ENCODE results near the gene POC1B.

POC1B gene

DNA sequence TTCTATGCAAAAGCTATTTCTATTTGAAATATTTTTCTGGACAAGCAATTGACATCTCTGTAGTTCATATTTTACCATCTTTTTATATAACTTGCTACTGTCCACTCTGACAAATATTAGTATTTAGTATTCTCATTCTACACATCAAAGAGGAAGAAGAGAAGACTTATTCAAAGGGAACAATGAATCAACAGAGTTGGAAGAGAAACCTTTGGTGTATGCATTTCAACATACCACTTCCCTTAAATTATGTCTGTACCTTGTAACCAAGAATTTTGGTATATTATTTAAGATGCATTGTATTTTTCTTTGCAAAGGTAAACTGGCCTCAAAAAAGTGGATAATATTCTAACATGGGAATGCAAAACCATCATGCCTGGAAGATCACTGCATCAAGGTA lies 101.5 kb downstream of the POC1B start:
- Mint-ChIP-seq H3K27me3 (no peaks in the 10 kb centered on the region), H3K27ac (no peak overlapping the region), H3K4me1 (peaks cover 36% of the 10 kb centered on the region), H3K36me3 (peaks cover 53% of the 10 kb centered on the region), H3K4me3 (no peak overlapping the region), H3K9me3 (peaks cover 2% of the 10 kb centered on the region)
- DNase-seq, result no peak
- CTCF ChIA-PET, result interaction anchor here (0.7 kb wide), 1 partner anchor 461 kb away, joined by 4 read pairs; no protein-coding TSS in a partner anchor

DNA sequence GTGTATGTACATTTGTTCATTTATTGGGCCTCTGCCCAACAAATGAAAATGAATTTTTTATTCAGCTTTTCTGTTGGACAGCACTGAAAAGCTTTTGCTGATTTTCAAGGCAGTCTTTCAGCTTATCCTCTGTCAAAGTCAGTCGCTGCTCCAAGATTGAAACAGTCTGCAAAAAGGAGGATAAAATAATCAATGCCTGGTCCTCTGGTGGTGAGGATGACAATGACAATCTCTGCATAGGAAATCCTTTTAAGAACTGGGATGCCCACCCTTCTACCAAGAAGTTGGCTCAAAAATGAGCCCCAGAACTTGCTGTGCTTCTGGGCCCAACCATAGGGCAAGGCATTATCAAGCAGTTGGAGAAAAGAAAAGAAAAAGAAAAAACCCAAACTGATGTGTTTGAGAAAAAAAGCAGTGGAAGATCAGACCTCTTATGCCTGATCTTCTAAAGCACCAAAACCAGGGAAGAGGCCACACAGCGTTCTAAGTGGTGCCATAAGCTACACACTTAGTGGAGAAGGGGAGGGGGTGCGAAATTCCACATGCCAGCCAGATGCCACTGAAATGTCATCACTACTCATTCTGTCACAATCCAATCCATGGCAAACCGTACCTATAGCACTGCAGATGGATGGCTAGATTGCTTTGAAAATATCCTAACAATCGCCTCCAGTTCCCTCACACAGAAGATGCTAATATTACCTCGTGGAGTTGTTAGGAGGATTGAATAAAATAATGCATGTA lies 104.6 kb downstream of the POC1B start:
- CTCF ChIA-PET, result no interaction called here
- Mint-ChIP-seq H3K4me1 (peaks cover 10% of the 10 kb centered on the region), H3K4me3 (no peak overlapping the region), H3K27me3 (no peaks in the 10 kb centered on the region), H3K9me3 (no peaks in the 10 kb centered on the region), H3K36me3 (peaks cover 43% of the 10 kb centered on the region), H3K27ac (no peak overlapping the region)
- DNase-seq, result no peak

DNA sequence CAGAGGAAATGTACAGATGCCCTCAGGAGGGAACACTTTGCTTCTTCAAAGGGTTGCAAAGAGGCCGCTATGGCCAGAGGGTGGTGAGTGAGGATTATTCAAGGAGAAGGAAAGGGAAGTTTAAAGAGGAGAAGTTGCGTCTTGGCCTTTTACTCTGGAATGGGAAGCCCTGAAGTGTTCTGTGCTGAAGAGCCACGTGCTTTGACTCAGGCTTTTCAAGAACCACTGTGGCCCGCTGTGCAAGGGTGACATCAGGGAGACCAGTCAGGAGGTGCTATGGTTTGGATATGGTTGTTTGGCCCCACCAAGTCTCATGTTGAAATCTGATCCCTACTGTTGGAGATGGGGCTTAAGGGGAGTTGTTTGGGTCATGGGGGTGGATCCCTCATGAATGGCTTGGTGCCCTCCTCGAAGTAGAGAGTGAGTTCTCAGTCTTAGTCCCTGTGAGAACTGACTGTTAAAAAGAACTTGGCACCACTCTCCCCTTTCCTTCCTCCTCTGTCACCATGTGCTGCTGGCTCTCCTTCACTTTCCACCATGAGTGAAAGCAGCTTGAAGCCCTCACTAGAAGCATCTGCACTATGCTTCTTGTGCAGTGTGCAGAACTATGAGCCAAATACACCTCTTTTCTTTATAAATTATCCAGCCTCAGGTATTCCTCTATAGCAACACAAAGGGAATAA lies 107.5 kb downstream of the POC1B start:
- Mint-ChIP-seq H3K27me3 (no peaks in the 10 kb centered on the region), H3K4me3 (no peak overlapping the region), H3K9me3 (no peaks in the 10 kb centered on the region), H3K27ac (no peak overlapping the region), H3K4me1 (peaks cover 5% of the 10 kb centered on the region), H3K36me3 (peaks cover 25% of the 10 kb centered on the region)
- CTCF ChIA-PET, result no interaction called here
- no peak for DNase-seq

DNA sequence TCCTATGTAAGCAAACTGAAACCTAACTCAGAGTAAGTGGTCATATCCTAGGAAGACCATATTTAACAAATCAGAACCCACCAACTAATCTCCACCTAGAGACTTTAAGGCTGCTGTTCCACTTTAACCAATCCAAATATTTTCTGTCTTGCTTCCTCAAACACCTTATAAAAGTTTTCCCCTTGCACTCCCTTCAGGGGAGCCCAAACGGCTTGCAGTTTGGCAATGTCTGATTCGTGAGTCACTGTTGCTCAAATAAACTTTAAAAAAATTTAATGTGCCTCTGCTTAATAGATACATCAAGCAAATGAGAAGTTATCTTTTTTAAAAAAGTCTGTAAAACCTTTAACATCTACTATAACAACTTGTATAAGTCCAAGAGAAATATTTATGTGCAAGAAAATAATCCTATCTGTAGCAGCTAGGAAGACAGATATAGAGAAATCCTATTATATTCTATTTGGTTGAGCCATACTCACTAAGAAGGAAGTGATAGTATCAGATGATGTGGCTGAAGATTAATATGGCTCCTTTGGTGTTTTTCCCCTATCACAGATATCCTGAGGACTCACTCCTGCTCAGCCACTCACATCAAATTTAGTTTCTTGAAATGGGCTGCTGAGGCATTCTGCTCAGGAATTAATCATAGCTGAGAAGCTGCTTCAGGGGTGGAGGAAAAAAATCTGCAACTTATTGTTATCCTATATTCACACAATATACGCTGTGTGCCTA lies 108.4 kb downstream of the POC1B start:
- H3K4me1 Mint-ChIP-seq, result peaks cover 5% of the 10 kb centered on the region
- H3K36me3 Mint-ChIP-seq, result peaks cover 24% of the 10 kb centered on the region
- no peak overlapping the region for H3K4me3 Mint-ChIP-seq
- CTCF ChIA-PET, result no interaction called here
- H3K27me3 Mint-ChIP-seq, result no peaks in the 10 kb centered on the region
- no peak overlapping the region for H3K27ac Mint-ChIP-seq
- no peaks in the 10 kb centered on the region for H3K9me3 Mint-ChIP-seq
- no peak for DNase-seq

DNA sequence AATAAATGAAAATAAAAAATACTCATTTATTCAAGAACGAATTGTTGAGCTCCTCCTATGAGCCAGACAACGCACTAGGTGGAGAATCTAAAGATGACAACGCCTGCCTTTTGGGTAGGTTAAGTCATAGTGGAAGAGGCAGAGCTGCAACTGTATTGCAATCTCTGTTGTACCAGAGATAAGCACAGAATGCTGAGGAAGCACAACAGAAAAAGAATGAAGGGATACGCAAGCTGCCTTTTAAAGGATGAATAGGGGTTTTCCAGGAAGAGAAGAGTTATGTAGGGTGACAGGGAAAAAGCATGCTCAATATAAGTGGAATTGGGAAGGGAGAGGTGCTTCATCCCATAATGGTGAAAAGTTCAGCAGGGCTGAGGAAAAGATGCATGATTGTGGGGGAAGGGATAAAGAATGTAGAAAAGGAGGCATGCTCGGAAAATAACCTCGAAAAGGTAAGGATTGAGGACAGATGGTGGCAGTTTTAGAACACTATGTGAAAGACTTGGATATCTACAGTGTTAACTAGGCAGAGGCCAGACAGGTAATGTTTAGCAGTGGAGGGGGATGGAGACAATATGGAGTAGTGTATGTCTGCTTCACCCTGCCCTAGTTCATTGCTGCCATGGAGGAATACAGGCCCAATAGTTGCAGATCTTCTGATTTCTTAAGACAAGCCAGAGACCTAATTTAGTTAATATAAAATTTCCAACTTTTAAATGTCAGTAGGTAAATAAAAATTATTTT lies 109.6 kb downstream of the POC1B start:
- no peak for DNase-seq
- CTCF ChIA-PET, result no interaction called here
- Mint-ChIP-seq H3K4me1 (no peaks in the 10 kb centered on the region), H3K9me3 (no peaks in the 10 kb centered on the region), H3K36me3 (peaks cover 21% of the 10 kb centered on the region), H3K4me3 (no peak overlapping the region), H3K27me3 (no peaks in the 10 kb centered on the region), H3K27ac (no peak overlapping the region)

DNA sequence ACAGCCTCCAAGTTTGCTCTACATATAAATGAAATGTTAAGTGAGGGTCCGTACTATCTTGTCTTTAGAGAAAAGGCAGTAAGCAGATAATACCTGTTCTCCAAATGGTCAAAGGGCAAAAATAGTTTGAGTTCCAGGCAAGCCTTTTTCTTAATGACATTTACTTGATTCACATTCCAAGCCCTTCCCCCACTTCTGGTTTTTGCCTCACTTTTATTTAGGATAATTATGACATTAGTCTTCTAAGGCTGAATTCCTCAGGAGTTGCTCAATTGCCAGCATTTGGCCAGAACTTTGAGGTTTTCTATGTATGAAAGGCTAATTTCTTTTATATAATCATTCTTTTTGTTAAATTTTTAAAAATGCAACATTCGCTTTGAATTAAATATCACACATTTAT lies 111.0 kb downstream of the POC1B start:
- Mint-ChIP-seq H3K9me3 (no peaks in the 10 kb centered on the region), H3K27me3 (no peaks in the 10 kb centered on the region), H3K27ac (no peak overlapping the region), H3K4me1 (no peaks in the 10 kb centered on the region), H3K4me3 (no peak overlapping the region), H3K36me3 (peaks cover 14% of the 10 kb centered on the region)
- DNase-seq, result no peak
- CTCF ChIA-PET, result no interaction called here

DNA sequence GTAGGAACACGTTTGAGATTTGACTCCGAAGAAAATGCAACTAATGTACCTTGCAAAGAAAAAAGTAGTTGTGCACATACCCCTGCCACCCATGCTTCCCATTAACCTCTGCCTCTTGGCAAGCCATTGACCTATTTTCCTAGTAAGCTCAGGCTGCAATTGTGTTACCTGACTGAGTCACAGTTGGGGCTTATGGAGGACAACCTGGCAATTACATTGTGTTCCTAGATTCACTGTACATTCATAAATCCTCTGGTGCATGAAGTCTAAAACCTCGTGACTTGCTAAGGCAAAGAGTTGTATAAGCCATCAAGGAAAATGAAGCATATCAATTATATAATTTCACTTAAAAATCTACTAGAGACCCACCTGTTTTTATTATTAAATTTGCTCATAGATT lies 111.5 kb downstream of the POC1B start:
- Mint-ChIP-seq H3K27me3 (no peaks in the 10 kb centered on the region), H3K4me1 (no peaks in the 10 kb centered on the region), H3K27ac (no peak overlapping the region), H3K4me3 (no peak overlapping the region), H3K36me3 (peaks cover 14% of the 10 kb centered on the region), H3K9me3 (no peaks in the 10 kb centered on the region)
- no peak for DNase-seq
- CTCF ChIA-PET, result no interaction called here

DNA sequence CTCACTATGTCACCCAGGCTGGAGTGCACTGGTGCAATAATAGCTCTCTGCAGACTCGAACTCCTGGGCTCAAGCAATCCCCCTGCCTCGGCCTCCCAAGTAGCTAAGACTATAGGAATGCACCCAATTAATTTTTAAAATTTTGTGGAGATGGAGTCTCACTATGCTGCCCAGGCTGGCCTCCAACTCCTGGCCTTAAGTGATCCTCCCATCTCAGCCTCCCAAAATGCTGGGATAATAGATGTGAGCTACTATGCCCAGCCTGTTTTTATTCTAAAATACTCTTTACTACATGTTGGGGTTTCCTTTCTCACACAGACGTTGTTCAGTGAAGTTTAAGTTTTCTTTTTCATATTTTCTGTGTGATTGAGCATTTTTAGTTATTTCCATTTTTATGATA lies 112.6 kb downstream of the POC1B start:
- CTCF ChIA-PET, result interaction anchor here (1.0 kb wide), 1 partner anchor 10 kb away, joined by 5 read pairs; no protein-coding TSS in a partner anchor
- no peak for DNase-seq
- Mint-ChIP-seq H3K27ac (no peak overlapping the region), H3K36me3 (peaks cover 9% of the 10 kb centered on the region), H3K4me3 (no peak overlapping the region), H3K4me1 (no peaks in the 10 kb centered on the region), H3K27me3 (no peaks in the 10 kb centered on the region), H3K9me3 (no peaks in the 10 kb centered on the region)

DNA sequence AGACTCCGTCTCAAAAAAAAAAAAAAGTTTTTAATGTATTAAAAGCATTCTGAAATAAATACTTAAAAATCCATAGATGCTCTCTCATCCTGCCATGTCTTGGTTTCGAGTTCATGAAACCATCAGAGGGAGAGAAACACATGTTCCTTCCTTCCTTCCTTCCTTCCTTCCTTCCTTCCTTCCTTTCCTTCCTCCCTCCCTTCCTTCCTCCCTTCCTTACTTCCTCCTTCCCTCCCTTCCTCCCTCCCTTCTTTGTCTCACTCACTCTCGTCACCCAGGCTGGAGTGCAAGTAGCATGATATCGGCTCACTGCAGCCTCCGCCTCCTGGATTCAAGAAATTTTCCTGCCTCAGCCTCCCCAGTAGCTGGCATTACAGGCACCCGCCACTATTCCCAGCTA lies 113.2 kb downstream of the POC1B start:
- peaks cover 2% of the 10 kb centered on the region for H3K9me3 Mint-ChIP-seq
- peaks cover 9% of the 10 kb centered on the region for H3K36me3 Mint-ChIP-seq
- no peak overlapping the region for H3K4me3 Mint-ChIP-seq
- CTCF ChIA-PET, result interaction anchor here (1.0 kb wide), 1 partner anchor 9 kb away, joined by 5 read pairs; no protein-coding TSS in a partner anchor
- no peak overlapping the region for H3K27ac Mint-ChIP-seq
- DNase-seq, result no peak
- no peaks in the 10 kb centered on the region for H3K27me3 Mint-ChIP-seq
- no peaks in the 10 kb centered on the region for H3K4me1 Mint-ChIP-seq

DNA sequence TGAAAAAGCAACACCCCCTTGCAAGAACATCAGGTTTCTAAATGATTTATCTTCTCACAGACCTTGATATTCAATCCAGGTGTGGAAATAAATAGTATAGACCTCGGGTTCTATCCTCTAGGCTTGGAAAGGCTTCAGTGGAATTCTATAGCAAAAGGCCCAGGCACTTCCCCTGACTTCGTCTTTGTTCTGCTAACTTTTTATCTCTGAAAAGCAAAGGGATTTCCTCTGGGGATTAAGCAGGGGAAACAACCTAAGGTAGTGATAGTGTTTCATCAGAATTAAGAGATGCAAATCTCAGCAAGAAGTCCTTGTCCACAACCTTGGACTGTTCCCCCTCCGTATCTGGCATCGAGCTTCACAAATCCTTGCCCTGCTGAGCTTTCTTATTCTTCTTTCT lies 114.0 kb downstream of the POC1B start:
- Mint-ChIP-seq H3K4me3 (no peak overlapping the region), H3K36me3 (peaks cover 9% of the 10 kb centered on the region), H3K27ac (no peak overlapping the region), H3K4me1 (no peaks in the 10 kb centered on the region), H3K27me3 (no peaks in the 10 kb centered on the region), H3K9me3 (peaks cover 2% of the 10 kb centered on the region)
- CTCF ChIA-PET, result no interaction called here
- DNase-seq, result no peak

DNA sequence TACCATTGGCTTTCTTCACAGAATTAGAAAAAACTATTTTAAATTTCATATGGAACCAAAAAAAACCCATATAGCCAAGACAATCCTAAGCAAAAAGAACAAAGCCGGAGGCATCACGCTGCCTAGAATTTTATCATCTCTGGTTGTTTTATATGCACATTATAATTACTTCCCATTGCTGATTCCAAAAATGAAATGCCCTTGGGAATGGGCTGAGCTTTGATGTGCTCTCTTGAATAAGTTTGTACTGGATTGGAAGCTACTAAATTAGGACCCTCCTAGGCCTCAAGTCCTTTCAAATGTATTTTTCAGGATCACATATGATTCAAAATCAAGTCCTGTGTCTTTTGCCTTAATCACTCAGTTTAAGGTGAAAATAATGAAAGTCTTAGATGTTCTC lies 114.6 kb downstream of the POC1B start:
- no peak overlapping the region for H3K27ac Mint-ChIP-seq
- H3K36me3 Mint-ChIP-seq, result peaks cover 9% of the 10 kb centered on the region
- DNase-seq, result no peak
- H3K27me3 Mint-ChIP-seq, result no peaks in the 10 kb centered on the region
- CTCF ChIA-PET, result no interaction called here
- peaks cover 2% of the 10 kb centered on the region for H3K9me3 Mint-ChIP-seq
- H3K4me3 Mint-ChIP-seq, result no peak overlapping the region
- no peaks in the 10 kb centered on the region for H3K4me1 Mint-ChIP-seq

DNA sequence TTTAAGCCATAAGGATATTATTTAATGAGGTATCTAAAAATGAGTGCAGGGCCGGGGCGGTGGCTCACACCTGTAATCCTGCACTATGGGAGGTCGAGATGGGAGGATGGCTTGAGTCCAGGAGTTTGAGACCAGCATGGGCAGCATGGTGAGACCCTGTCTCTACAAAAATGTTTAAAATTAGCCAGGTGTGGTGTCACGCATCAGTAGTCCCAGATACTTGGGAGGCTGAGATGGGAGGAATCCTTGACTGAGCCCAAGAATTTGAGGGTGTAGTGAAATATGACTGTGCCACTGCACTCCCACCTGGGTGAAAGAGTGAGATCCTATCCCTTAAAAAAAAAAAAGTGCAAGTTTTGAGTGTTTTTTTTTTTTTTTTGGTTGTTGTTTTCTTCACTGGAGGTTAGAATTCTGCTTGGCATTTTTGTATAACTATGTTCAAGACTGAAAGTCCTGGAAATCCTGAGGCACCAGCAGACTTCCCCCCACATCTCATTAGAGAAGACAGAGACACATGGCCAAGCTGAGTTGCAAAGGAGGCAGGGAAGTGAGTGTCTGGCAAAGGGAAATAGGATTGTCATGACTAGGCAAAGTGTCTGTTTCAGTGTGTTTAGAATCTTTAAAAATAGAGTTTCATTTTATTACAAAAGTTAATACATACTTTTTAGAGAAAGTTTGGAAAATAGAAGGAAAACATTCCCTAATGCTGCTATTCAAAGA lies 120.1 kb downstream of the POC1B start:
- DNase-seq, result no peak
- H3K9me3 Mint-ChIP-seq, result peaks cover 9% of the 10 kb centered on the region
- H3K27ac Mint-ChIP-seq, result no peak overlapping the region
- CTCF ChIA-PET, result no interaction called here
- peaks cover 15% of the 10 kb centered on the region for H3K36me3 Mint-ChIP-seq
- no peaks in the 10 kb centered on the region for H3K27me3 Mint-ChIP-seq
- H3K4me1 Mint-ChIP-seq, result no peaks in the 10 kb centered on the region
- no peak overlapping the region for H3K4me3 Mint-ChIP-seq

DNA sequence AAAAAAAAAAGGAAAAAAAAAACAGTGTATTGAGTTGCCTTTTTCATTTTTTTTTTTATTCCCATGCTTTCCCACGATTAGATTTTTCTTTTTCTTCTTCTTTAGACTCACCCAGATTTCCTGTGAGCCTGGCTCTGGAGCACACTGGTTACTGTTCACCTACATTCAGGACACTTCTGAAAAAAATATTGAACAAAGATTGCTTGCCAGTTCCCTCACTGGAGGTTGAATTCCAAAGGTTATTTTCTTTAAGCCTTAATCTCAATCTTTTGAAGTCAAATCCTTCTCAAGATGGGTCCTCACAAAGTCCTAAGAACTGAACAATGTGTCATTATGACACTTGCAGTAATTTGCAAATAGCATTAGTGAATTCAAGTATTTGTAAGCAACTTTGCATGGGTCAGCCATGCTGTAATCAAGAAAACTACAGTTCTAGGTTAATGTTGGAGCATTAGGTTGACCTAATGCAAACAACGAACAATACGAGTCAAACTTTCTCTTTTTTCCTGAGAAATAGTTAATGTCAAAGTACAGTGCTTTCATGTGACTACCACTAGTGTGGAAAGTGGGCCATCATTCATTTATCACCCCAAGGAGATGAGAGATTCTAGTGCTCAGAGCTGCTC lies 124.3 kb downstream of the POC1B start:
- no peaks in the 10 kb centered on the region for H3K27me3 Mint-ChIP-seq
- H3K27ac Mint-ChIP-seq, result no peak overlapping the region
- CTCF ChIA-PET, result no interaction called here

More for the DNA sequence above, 124.3 kb downstream of the POC1B start:
- H3K4me1 Mint-ChIP-seq, result peaks cover 32% of the 10 kb centered on the region
- H3K36me3 Mint-ChIP-seq, result peaks cover 21% of the 10 kb centered on the region
- H3K9me3 Mint-ChIP-seq, result peaks cover 9% of the 10 kb centered on the region
- no peak for DNase-seq
- no peak overlapping the region for H3K4me3 Mint-ChIP-seq
